H9 (cell line): Measurements from ENCODE around the gene EIF4E3. TPM values are rescaled to one million over a fixed set of nuclear protein-coding genes. Genes with fewer than 3 reads are reported as not detected.

Experiments
- DNase-seq: peaks from one replicate; pipeline ENCODE4 v3.0.0-alpha.2; 2017
- H2AFZ ChIP-seq: one replicate; pipeline ENCODE4 v1.6.1; 2013; ENCODE audit warnings: mild to moderate bottlenecking, low read length, control low read depth, moderate library complexity
- H2AK5ac ChIP-seq: 2 replicates; pipeline ENCODE4 v1.6.1; 2013; ENCODE audit warnings: low read length, control low read depth, mixed read lengths; ENCODE audit not compliant: insufficient read length
- H2BK120ac ChIP-seq: one replicate; pipeline ENCODE4 v1.6.1; 2013; ENCODE audit warnings: low read depth, mild to moderate bottlenecking, low read length, control low read depth, inconsistent platforms; ENCODE audit not compliant: poor library complexity, severe bottlenecking
- H2BK12ac ChIP-seq: 2 replicates; pipeline ENCODE4 v1.6.1; 2013; ENCODE audit warnings: low read length, control low read depth, mixed read lengths, low read depth; ENCODE audit not compliant: insufficient read length
- H2BK15ac ChIP-seq: 2 replicates; pipeline ENCODE4 v1.6.1; 2013; ENCODE audit warnings: low read depth, low read length, control low read depth
- H2BK20ac ChIP-seq: one replicate; pipeline ENCODE4 v1.6.1; 2013; ENCODE audit warnings: low read depth, mild to moderate bottlenecking, low read length, control low read depth, inconsistent platforms; ENCODE audit not compliant: poor library complexity, severe bottlenecking
- H2BK5ac ChIP-seq: 2 replicates; pipeline ENCODE4 v1.6.1; 2013; ENCODE audit warnings: low read length, control low read depth, mixed read lengths; ENCODE audit not compliant: insufficient read length
- H3K14ac ChIP-seq: 2 replicates; pipeline ENCODE4 v1.6.1; 2013; ENCODE audit warnings: low read length, control low read depth; ENCODE audit not compliant: insufficient read depth
- H3K18ac ChIP-seq: 2 replicates; pipeline ENCODE4 v1.6.1; 2013; ENCODE audit warnings: low read depth, mild to moderate bottlenecking, mixed read lengths, low read length, control low read depth; ENCODE audit not compliant: insufficient read length
- H3K23ac ChIP-seq: 2 replicates; pipeline ENCODE4 v1.6.1; 2013; ENCODE audit warnings: low read length, control low read depth, mixed read lengths, low read depth; ENCODE audit not compliant: insufficient read length
- H3K23me2 ChIP-seq: 2 replicates; pipeline ENCODE4 v1.6.1; 2013; ENCODE audit warnings: low read depth, mild to moderate bottlenecking, mixed read lengths, low read length, control low read depth; ENCODE audit not compliant: insufficient read length, poor library complexity, severe bottlenecking
- H3K27ac ChIP-seq: 2 replicates; pipeline ENCODE4 v1.5.1; 2013; ENCODE audit warnings: low read length, control low read depth, mixed read lengths, low read depth; ENCODE audit not compliant: insufficient read length
- H3K27me3 ChIP-seq: 2 replicates; pipeline ENCODE4 v1.6.1; 2013; ENCODE audit warnings: low read length, control low read depth, inconsistent platforms; ENCODE audit not compliant: insufficient read depth
- H3K4ac ChIP-seq: 2 replicates; pipeline ENCODE4 v1.6.1; 2013; ENCODE audit warnings: low read depth, mild to moderate bottlenecking, control low read depth, inconsistent platforms, low read length, moderate library complexity
- H3K4me1 ChIP-seq: 2 replicates; pipeline ENCODE4 v1.6.1; 2013; ENCODE audit warnings: low read length, control low read depth, inconsistent platforms; ENCODE audit not compliant: insufficient read depth
- H3K4me2 ChIP-seq: 2 replicates; pipeline ENCODE4 v1.6.1; 2013; ENCODE audit warnings: low read length, control low read depth, mixed read lengths; ENCODE audit not compliant: insufficient read length, insufficient read depth
- H3K56ac ChIP-seq: 2 replicates; pipeline ENCODE4 v1.6.1; 2013; ENCODE audit warnings: low read depth, mild to moderate bottlenecking, mixed read lengths, low read length, control low read depth; ENCODE audit not compliant: insufficient read length
- H3K79me1 ChIP-seq: 2 replicates; pipeline ENCODE4 v1.6.1; 2013; ENCODE audit warnings: low read depth, mild to moderate bottlenecking, moderate library complexity, low read length, control low read depth, inconsistent platforms; ENCODE audit not compliant: insufficient read depth, poor library complexity, severe bottlenecking
- H3K79me2 ChIP-seq: 2 replicates; pipeline ENCODE4 v1.6.1; 2013; ENCODE audit warnings: low read length, control low read depth, inconsistent platforms; ENCODE audit not compliant: insufficient read depth
- H3K9ac ChIP-seq: 2 replicates; pipeline ENCODE4 v1.6.1; 2013; ENCODE audit warnings: low read length, control low read depth, mixed read lengths; ENCODE audit not compliant: insufficient read length; ENCODE audit errors: extremely low read depth
- H3K9me3 ChIP-seq: one replicate; pipeline ENCODE4 v1.6.1; 2013; ENCODE audit warnings: low read depth, low read length, inconsistent platforms; ENCODE audit not compliant: control insufficient read depth
- H3T11ph ChIP-seq: one replicate; pipeline ENCODE4 v1.6.1; 2013; ENCODE audit warnings: mild to moderate bottlenecking, low read length, control low read depth, inconsistent platforms
- H4K20me1 ChIP-seq: one replicate; pipeline ENCODE4 v1.6.1; 2013; ENCODE audit not compliant: control insufficient read depth, insufficient read length, insufficient read depth
- H4K5ac ChIP-seq: 2 replicates; pipeline ENCODE4 v1.6.1; 2013; ENCODE audit warnings: low read depth, mild to moderate bottlenecking, mixed read lengths, low read length, control low read depth; ENCODE audit not compliant: insufficient read length
- H4K8ac ChIP-seq: replicated peaks from 2 replicates; pipeline ENCODE4 v1.6.1; 2013; ENCODE audit warnings: low read length, control low read depth, mixed read lengths, low read depth; ENCODE audit not compliant: insufficient read length
- H4K91ac ChIP-seq: 2 replicates; pipeline ENCODE4 v1.6.1; 2013; ENCODE audit warnings: low read depth, mild to moderate bottlenecking, moderate library complexity, mixed read lengths, low read length, control low read depth; ENCODE audit not compliant: insufficient read length
- H3K27ac Mint-ChIP-seq, 3 experiments: 2 replicates in 2 of 3; 3 replicates in 1 of 3; pipeline ENCODE4 v1.8.0; 2020 to 2021; ENCODE audit warnings: mixed read lengths in 3 of 3, mild to moderate bottlenecking in 1 of 3, moderate library complexity in 1 of 3
- H3K27me3 Mint-ChIP-seq: 2 replicates; pipeline ENCODE4 v1.8.0; 2021; ENCODE audit warnings: low read depth, mild to moderate bottlenecking, moderate library complexity, mixed read lengths
- H3K36me3 Mint-ChIP-seq, 3 experiments: 2 replicates in 2 of 3; 3 replicates in 1 of 3; pipeline ENCODE4 v1.8.0; 2020 to 2021; ENCODE audit warnings: low read depth in 3 of 3, mixed read lengths in 3 of 3; ENCODE audit not compliant: insufficient read depth in 1 of 3
- H3K4me1 Mint-ChIP-seq, 2 experiments: 2 replicates each; pipeline ENCODE4 v1.8.0; 2020; ENCODE audit warnings: mixed read lengths in 2 of 2
- H3K4me3 Mint-ChIP-seq, 2 experiments: 2 replicates in 1 of 2; 3 replicates in 1 of 2; pipeline ENCODE4 v1.8.0; 2020 to 2021; ENCODE audit warnings: mild to moderate bottlenecking in 2 of 2, mixed read lengths in 2 of 2, moderate library complexity in 1 of 2
- H3K9me3 Mint-ChIP-seq, 2 experiments: 2 replicates in 1 of 2; 3 replicates in 1 of 2; pipeline ENCODE4 v1.8.0; 2020; ENCODE audit warnings: mild to moderate bottlenecking in 2 of 2, mixed read lengths in 2 of 2, moderate library complexity in 1 of 2
- CTCF ChIP-seq: fragments of 200-600 bp; sonication (generic); conservative IDR thresholded peaks from 3 replicates; pipeline ENCODE4 v1.8.0; 2021; ENCODE audit warnings: antibody characterized with exemption, mild to moderate bottlenecking
- WGBS: extraction: QIAGEN DNeasy Blood & Tissue Kit; methylation state at CpG from one replicate; pipeline ENCODE4 v1.1.7; 2013; ENCODE audit warnings: missing lambda C conversion rate, low lambda C conversion rate, mixed read lengths; ENCODE audit not compliant: insufficient read length; ENCODE audit errors: extremely low coverage; 5-methylcytosine and 5-hydroxymethylcytosine counted together
- total RNA-seq: library from RNA; stranded (reverse); gene quantifications from 2 replicates; pipeline ENCODE4 v1.2.1, GENCODE V29; 2021

The EIF4E3 gene
- total RNA-seq, 1 experiment from 2014 or later = 12.9 TPM

GRCh38 chr3:71680603-71681002, 44.6 kb downstream of the EIF4E3 start:
- H3K9me3 ChIP-seq = no peaks in the 10 kb centered on the region
- H3K23ac ChIP-seq = no peak overlapping the region
- H3K36me3 Mint-ChIP-seq = no peaks in the 10 kb centered on the region
- H2AFZ ChIP-seq = no peak overlapping the region
- peaks cover 25 to 26% of the 10 kb centered on the region in 2 experiments for H3K4me1 Mint-ChIP-seq
- H3K79me2 ChIP-seq = no peaks in the 10 kb centered on the region
- no peak overlapping the region for H2BK5ac ChIP-seq
- H3K14ac ChIP-seq = no peak overlapping the region
- no peaks in the 10 kb centered on the region for H3K23me2 ChIP-seq
- H3K27ac Mint-ChIP-seq = no peak overlapping the region
- H3K4me2 ChIP-seq = no peak overlapping the region
- H3K27me3 ChIP-seq = no peaks in the 10 kb centered on the region
- H4K20me1 ChIP-seq = no peaks in the 10 kb centered on the region
- no peak overlapping the region for H4K91ac ChIP-seq
- H3K4me1 ChIP-seq = peaks cover 4% of the 10 kb centered on the region; the same call in 1 of the 2 replicates
- H2BK12ac ChIP-seq = no peak overlapping the region
- H3K4ac ChIP-seq = no peak overlapping the region
- no peak overlapping the region for H3K4me3 Mint-ChIP-seq
- no peak overlapping the region for H3K27ac ChIP-seq
- H2BK15ac ChIP-seq = no peak overlapping the region
- H3K18ac ChIP-seq = no peak overlapping the region
- H3K79me1 ChIP-seq = no peaks in the 10 kb centered on the region
- no peak for TF ChIP-seq CTCF
- H2BK120ac ChIP-seq = no peak overlapping the region
- H3T11ph ChIP-seq = no peak overlapping the region
- no peak overlapping the region for H2BK20ac ChIP-seq
- H2AK5ac ChIP-seq = no peak overlapping the region
- no peaks in the 10 kb centered on the region for H3K27me3 Mint-ChIP-seq
- WGBS = no CpG with 5 or more reads among the region's 1 CpG
- no peak for DNase-seq
- no peak overlapping the region for H4K5ac ChIP-seq
- H3K56ac ChIP-seq = no peak overlapping the region
- H3K9ac ChIP-seq = no peak overlapping the region
- no peaks in the 10 kb centered on the region for H3K9me3 Mint-ChIP-seq
- H4K8ac ChIP-seq = no peak overlapping the region
